Upper lobe of left lung (tissue), 4 donors: ENCODE results near the gene ZNF688.

Experiments used
- CTCF ChIP-seq, 6 experiments: fragments of 450-650 bp in 4 of 6; fragments of 200-600 bp in 2 of 6; sonication (generic) in 2 of 6; IDR thresholded peaks; one replicate each; pipeline ENCODE4 v1.5.1; 2016 to 2019; ENCODE audit warnings: antibody characterized with exemption in 6 of 6
- EP300 ChIP-seq, 4 donors: sonication (generic); formaldehyde crosslinking; IDR thresholded peaks; one replicate each; pipeline ENCODE4 v1.5.1; 2017; ENCODE audit warnings: antibody characterized with exemption in 4 of 4, control low read depth in 2 of 4
- POLR2A ChIP-seq, 4 donors: fragments of 450-650 bp; IDR thresholded peaks; one replicate each; pipeline ENCODE4 v1.5.1; 2016 to 2017; ENCODE audit warnings: antibody characterized with exemption in 4 of 4, mild to moderate bottlenecking in 2 of 4
- POLR2AphosphoS5 ChIP-seq, 2 donors: sonication (generic); formaldehyde crosslinking; IDR thresholded peaks; one replicate each; pipeline ENCODE4 v1.5.1; 2017; ENCODE audit warnings: antibody characterized with exemption in 2 of 2

GRCh38 chr16:30565526-30565925, 6.0 kb downstream of the ZNF688 start:
- TF ChIP-seq POLR2A (IDR thresholded peaks at IDR 0.05) (no peak), CTCF (IDR thresholded peaks at IDR 0.05) (no peak), POLR2AphosphoS5 (IDR thresholded peaks at IDR 0.05) (no peak), EP300 (IDR thresholded peaks at IDR 0.05) (no peak)
